H9 (cell line): ENCODE measurements around the gene SENP8. TPM values are rescaled to one million over a fixed set of nuclear protein-coding genes. Genes with fewer than 3 reads are reported as not detected.
"Not testable (repeated sequence)": the region's sequence is repeated elsewhere in the genome, so short reads cannot be mapped to it uniquely, and the experiment has no call there.

Experiments used
- DNase-seq: peaks from one replicate; pipeline ENCODE4 v3.0.0-alpha.2; 2017
- H2AFZ ChIP-seq: one replicate; pipeline ENCODE4 v1.6.1; 2013; ENCODE audit warnings: mild to moderate bottlenecking, low read length, control low read depth, moderate library complexity
- H2AK5ac ChIP-seq: 2 replicates; pipeline ENCODE4 v1.6.1; 2013; ENCODE audit warnings: low read length, control low read depth, mixed read lengths; ENCODE audit not compliant: insufficient read length
- H2BK120ac ChIP-seq: one replicate; pipeline ENCODE4 v1.6.1; 2013; ENCODE audit warnings: low read depth, mild to moderate bottlenecking, low read length, control low read depth, inconsistent platforms; ENCODE audit not compliant: poor library complexity, severe bottlenecking
- H2BK12ac ChIP-seq: 2 replicates; pipeline ENCODE4 v1.6.1; 2013; ENCODE audit warnings: low read length, control low read depth, mixed read lengths, low read depth; ENCODE audit not compliant: insufficient read length
- H2BK15ac ChIP-seq: 2 replicates; pipeline ENCODE4 v1.6.1; 2013; ENCODE audit warnings: low read depth, low read length, control low read depth
- H2BK20ac ChIP-seq: one replicate; pipeline ENCODE4 v1.6.1; 2013; ENCODE audit warnings: low read depth, mild to moderate bottlenecking, low read length, control low read depth, inconsistent platforms; ENCODE audit not compliant: poor library complexity, severe bottlenecking
- H2BK5ac ChIP-seq: 2 replicates; pipeline ENCODE4 v1.6.1; 2013; ENCODE audit warnings: low read length, control low read depth, mixed read lengths; ENCODE audit not compliant: insufficient read length
- H3K14ac ChIP-seq: 2 replicates; pipeline ENCODE4 v1.6.1; 2013; ENCODE audit warnings: low read length, control low read depth; ENCODE audit not compliant: insufficient read depth
- H3K18ac ChIP-seq: 2 replicates; pipeline ENCODE4 v1.6.1; 2013; ENCODE audit warnings: low read depth, mild to moderate bottlenecking, mixed read lengths, low read length, control low read depth; ENCODE audit not compliant: insufficient read length
- H3K23ac ChIP-seq: 2 replicates; pipeline ENCODE4 v1.6.1; 2013; ENCODE audit warnings: low read length, control low read depth, mixed read lengths, low read depth; ENCODE audit not compliant: insufficient read length
- H3K23me2 ChIP-seq: 2 replicates; pipeline ENCODE4 v1.6.1; 2013; ENCODE audit warnings: low read depth, mild to moderate bottlenecking, mixed read lengths, low read length, control low read depth; ENCODE audit not compliant: insufficient read length, poor library complexity, severe bottlenecking
- H3K27ac ChIP-seq: 2 replicates; pipeline ENCODE4 v1.5.1; 2013; ENCODE audit warnings: low read length, control low read depth, mixed read lengths, low read depth; ENCODE audit not compliant: insufficient read length
- H3K27me3 ChIP-seq: 2 replicates; pipeline ENCODE4 v1.6.1; 2013; ENCODE audit warnings: low read length, control low read depth, inconsistent platforms; ENCODE audit not compliant: insufficient read depth
- H3K4ac ChIP-seq: 2 replicates; pipeline ENCODE4 v1.6.1; 2013; ENCODE audit warnings: low read depth, mild to moderate bottlenecking, control low read depth, inconsistent platforms, low read length, moderate library complexity
- H3K4me1 ChIP-seq: 2 replicates; pipeline ENCODE4 v1.6.1; 2013; ENCODE audit warnings: low read length, control low read depth, inconsistent platforms; ENCODE audit not compliant: insufficient read depth
- H3K4me2 ChIP-seq: 2 replicates; pipeline ENCODE4 v1.6.1; 2013; ENCODE audit warnings: low read length, control low read depth, mixed read lengths; ENCODE audit not compliant: insufficient read length, insufficient read depth
- H3K56ac ChIP-seq: 2 replicates; pipeline ENCODE4 v1.6.1; 2013; ENCODE audit warnings: low read depth, mild to moderate bottlenecking, mixed read lengths, low read length, control low read depth; ENCODE audit not compliant: insufficient read length
- H3K79me1 ChIP-seq: 2 replicates; pipeline ENCODE4 v1.6.1; 2013; ENCODE audit warnings: low read depth, mild to moderate bottlenecking, moderate library complexity, low read length, control low read depth, inconsistent platforms; ENCODE audit not compliant: insufficient read depth, poor library complexity, severe bottlenecking
- H3K79me2 ChIP-seq: 2 replicates; pipeline ENCODE4 v1.6.1; 2013; ENCODE audit warnings: low read length, control low read depth, inconsistent platforms; ENCODE audit not compliant: insufficient read depth
- H3K9ac ChIP-seq: 2 replicates; pipeline ENCODE4 v1.6.1; 2013; ENCODE audit warnings: low read length, control low read depth, mixed read lengths; ENCODE audit not compliant: insufficient read length; ENCODE audit errors: extremely low read depth
- H3K9me3 ChIP-seq: one replicate; pipeline ENCODE4 v1.6.1; 2013; ENCODE audit warnings: low read depth, low read length, inconsistent platforms; ENCODE audit not compliant: control insufficient read depth
- H3T11ph ChIP-seq: one replicate; pipeline ENCODE4 v1.6.1; 2013; ENCODE audit warnings: mild to moderate bottlenecking, low read length, control low read depth, inconsistent platforms
- H4K20me1 ChIP-seq: one replicate; pipeline ENCODE4 v1.6.1; 2013; ENCODE audit not compliant: control insufficient read depth, insufficient read length, insufficient read depth
- H4K5ac ChIP-seq: 2 replicates; pipeline ENCODE4 v1.6.1; 2013; ENCODE audit warnings: low read depth, mild to moderate bottlenecking, mixed read lengths, low read length, control low read depth; ENCODE audit not compliant: insufficient read length
- H4K8ac ChIP-seq: replicated peaks from 2 replicates; pipeline ENCODE4 v1.6.1; 2013; ENCODE audit warnings: low read length, control low read depth, mixed read lengths, low read depth; ENCODE audit not compliant: insufficient read length
- H4K91ac ChIP-seq: 2 replicates; pipeline ENCODE4 v1.6.1; 2013; ENCODE audit warnings: low read depth, mild to moderate bottlenecking, moderate library complexity, mixed read lengths, low read length, control low read depth; ENCODE audit not compliant: insufficient read length
- H3K27ac Mint-ChIP-seq, 3 experiments: 2 replicates in 2 of 3; 3 replicates in 1 of 3; pipeline ENCODE4 v1.8.0; 2020 to 2021; ENCODE audit warnings: mixed read lengths in 3 of 3, mild to moderate bottlenecking in 1 of 3, moderate library complexity in 1 of 3
- H3K27me3 Mint-ChIP-seq: 2 replicates; pipeline ENCODE4 v1.8.0; 2021; ENCODE audit warnings: low read depth, mild to moderate bottlenecking, moderate library complexity, mixed read lengths
- H3K36me3 Mint-ChIP-seq, 3 experiments: 2 replicates in 2 of 3; 3 replicates in 1 of 3; pipeline ENCODE4 v1.8.0; 2020 to 2021; ENCODE audit warnings: low read depth in 3 of 3, mixed read lengths in 3 of 3; ENCODE audit not compliant: insufficient read depth in 1 of 3
- H3K4me1 Mint-ChIP-seq, 2 experiments: 2 replicates each; pipeline ENCODE4 v1.8.0; 2020; ENCODE audit warnings: mixed read lengths in 2 of 2
- H3K4me3 Mint-ChIP-seq, 2 experiments: 2 replicates in 1 of 2; 3 replicates in 1 of 2; pipeline ENCODE4 v1.8.0; 2020 to 2021; ENCODE audit warnings: mild to moderate bottlenecking in 2 of 2, mixed read lengths in 2 of 2, moderate library complexity in 1 of 2
- H3K9me3 Mint-ChIP-seq, 2 experiments: 2 replicates in 1 of 2; 3 replicates in 1 of 2; pipeline ENCODE4 v1.8.0; 2020; ENCODE audit warnings: mild to moderate bottlenecking in 2 of 2, mixed read lengths in 2 of 2, moderate library complexity in 1 of 2
- WGBS: extraction: QIAGEN DNeasy Blood & Tissue Kit; methylation state at CpG from one replicate; pipeline ENCODE4 v1.1.7; 2013; ENCODE audit warnings: missing lambda C conversion rate, low lambda C conversion rate, mixed read lengths; ENCODE audit not compliant: insufficient read length; ENCODE audit errors: extremely low coverage; 5-methylcytosine and 5-hydroxymethylcytosine counted together
- total RNA-seq: library from RNA; stranded (reverse); gene quantifications from 2 replicates; pipeline ENCODE4 v1.2.1, GENCODE V29; 2021
- TF ChIP-seq, protein P1 (sequence below): fragments of 200-600 bp; sonication (generic); conservative IDR thresholded peaks from 3 replicates; pipeline ENCODE4 v1.8.0; 2021; ENCODE audit warnings: antibody characterized with exemption, mild to moderate bottlenecking

SENP8 gene
- total RNA-seq, 1 experiment from 2014 or later, result 4.8 TPM

DNA sequence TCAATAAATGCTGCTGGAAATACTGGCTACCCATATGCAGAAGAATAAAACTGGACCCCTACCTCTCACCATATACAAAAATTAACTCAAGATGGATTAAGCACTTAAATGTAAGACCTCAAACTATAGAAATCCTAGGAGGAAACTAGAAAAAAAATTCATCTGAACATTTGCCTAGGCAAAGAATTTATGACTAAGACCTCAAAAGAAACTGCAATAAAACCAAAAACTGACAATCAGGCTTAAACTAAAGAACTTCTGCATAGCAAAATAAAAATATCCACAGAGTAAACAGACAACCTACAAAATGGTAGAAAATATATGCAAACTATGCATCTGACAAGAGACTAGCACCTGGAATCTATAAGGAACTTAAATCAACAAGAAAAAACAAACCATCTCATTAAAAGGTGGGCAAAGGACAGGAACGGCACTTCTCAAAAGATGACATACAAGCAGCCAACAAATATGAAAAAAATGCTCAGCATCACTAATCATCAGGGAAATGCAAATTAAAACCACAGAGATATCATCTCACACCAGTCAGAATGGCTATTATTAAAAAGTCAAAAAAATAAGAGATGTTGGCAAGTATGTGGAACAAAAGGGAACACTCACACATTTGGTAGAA is 47.3 kb upstream of the SENP8 start:
- Histone ChIP-seq H3K27me3 (no peaks in the 10 kb centered on the region), H3K18ac (no peak overlapping the region), H4K91ac (no peak overlapping the region), H3K9ac (no peak overlapping the region), H2BK15ac (no peak overlapping the region), H3K4ac (no peak overlapping the region), H2AK5ac (no peak overlapping the region), H3K14ac (no peak overlapping the region), H3T11ph (no peak overlapping the region), H3K4me1 (no peaks in the 10 kb centered on the region), H3K23ac (no peak overlapping the region), H2BK20ac (no peak overlapping the region), H3K4me2 (no peak overlapping the region), H4K5ac (no peak overlapping the region), H2BK120ac (no peak overlapping the region), H2BK5ac (no peak overlapping the region), H2BK12ac (no peak overlapping the region), H3K9me3 (no peaks in the 10 kb centered on the region), H3K56ac (no peak overlapping the region), H3K27ac (no peak overlapping the region), H3K23me2 (no peaks in the 10 kb centered on the region), H3K79me1 (no peaks in the 10 kb centered on the region), H3K79me2 (no peaks in the 10 kb centered on the region), H4K8ac (no peak overlapping the region), H2AFZ (no peak overlapping the region), H4K20me1 (no peaks in the 10 kb centered on the region)
- Mint-ChIP-seq H3K36me3 (no peaks in the 10 kb centered on the region), H3K27ac (0 out of 7 replicates have a peak overlapping the region, but pooled peaks of 1 of the 3 experiments have one; percentile 24), H3K9me3 (no peaks in the 10 kb centered on the region), H3K27me3 (no peaks in the 10 kb centered on the region), H3K4me3 (no peak overlapping the region), H3K4me1 (0 out of 4 replicates have a peak, but pooled peaks cover 0 to 1% of the 10 kb centered on the region in 2 experiments)
- TF ChIP-seq, protein P1, sequence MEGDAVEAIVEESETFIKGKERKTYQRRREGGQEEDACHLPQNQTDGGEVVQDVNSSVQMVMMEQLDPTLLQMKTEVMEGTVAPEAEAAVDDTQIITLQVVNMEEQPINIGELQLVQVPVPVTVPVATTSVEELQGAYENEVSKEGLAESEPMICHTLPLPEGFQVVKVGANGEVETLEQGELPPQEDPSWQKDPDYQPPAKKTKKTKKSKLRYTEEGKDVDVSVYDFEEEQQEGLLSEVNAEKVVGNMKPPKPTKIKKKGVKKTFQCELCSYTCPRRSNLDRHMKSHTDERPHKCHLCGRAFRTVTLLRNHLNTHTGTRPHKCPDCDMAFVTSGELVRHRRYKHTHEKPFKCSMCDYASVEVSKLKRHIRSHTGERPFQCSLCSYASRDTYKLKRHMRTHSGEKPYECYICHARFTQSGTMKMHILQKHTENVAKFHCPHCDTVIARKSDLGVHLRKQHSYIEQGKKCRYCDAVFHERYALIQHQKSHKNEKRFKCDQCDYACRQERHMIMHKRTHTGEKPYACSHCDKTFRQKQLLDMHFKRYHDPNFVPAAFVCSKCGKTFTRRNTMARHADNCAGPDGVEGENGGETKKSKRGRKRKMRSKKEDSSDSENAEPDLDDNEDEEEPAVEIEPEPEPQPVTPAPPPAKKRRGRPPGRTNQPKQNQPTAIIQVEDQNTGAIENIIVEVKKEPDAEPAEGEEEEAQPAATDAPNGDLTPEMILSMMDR, result no peak
- DNase-seq, result no peak
- WGBS, result no CpG with 5 or more reads among the region's 1 CpG

DNA sequence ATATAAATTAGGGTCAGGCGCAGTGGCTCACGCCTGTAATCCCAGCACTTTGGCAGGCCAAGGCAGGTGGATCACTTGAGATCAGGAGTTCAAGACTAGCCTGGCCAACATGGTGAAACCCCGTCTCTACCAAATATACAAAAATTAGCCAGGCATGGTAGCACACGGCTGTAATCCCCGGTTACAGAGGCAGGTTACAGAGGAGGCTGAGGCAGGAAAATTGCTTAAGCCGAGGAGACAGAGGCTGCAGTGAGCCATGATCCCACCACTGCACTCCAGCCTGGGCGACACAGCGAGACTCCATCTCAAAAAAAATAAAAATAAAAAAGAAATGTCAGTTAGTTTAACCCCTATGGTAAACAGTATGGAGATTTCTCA is 46.8 kb upstream of the SENP8 start:
- DNase-seq, H3K79me1 ChIP-seq, H3K23ac ChIP-seq, H3K18ac ChIP-seq, H3K27me3 ChIP-seq, H4K5ac ChIP-seq, H3K27ac ChIP-seq, H3K27me3 Mint-ChIP-seq, H3K4ac ChIP-seq, H3K9me3 Mint-ChIP-seq, H2BK5ac ChIP-seq, H3K4me1 ChIP-seq, H2AK5ac ChIP-seq, H2BK120ac ChIP-seq, H4K91ac ChIP-seq, H3K9me3 ChIP-seq, H2AFZ ChIP-seq, H2BK15ac ChIP-seq, H3K4me1 Mint-ChIP-seq, H4K20me1 ChIP-seq, H3K4me3 Mint-ChIP-seq, H3K23me2 ChIP-seq, H3K79me2 ChIP-seq, H3T11ph ChIP-seq, H3K36me3 Mint-ChIP-seq, H3K14ac ChIP-seq, H3K9ac ChIP-seq, H2BK12ac ChIP-seq, H3K56ac ChIP-seq, H3K4me2 ChIP-seq, H2BK20ac ChIP-seq, H3K27ac Mint-ChIP-seq, H4K8ac ChIP-seq: not testable (repeated sequence)
- no CpG with 5 or more reads among the region's 8 CpGs for WGBS
